Gastrocnemius medialis (tissue), 4 donors: Measurements from ENCODE around the gene LPIN1.

ENCODE experiments used
- POLR2A ChIP-seq, 2 donors: fragments of 450-650 bp; IDR thresholded peaks; one replicate each; pipeline ENCODE4 v1.6.1; 2017; ENCODE audit warnings: antibody characterized with exemption in 2 of 2, mild to moderate bottlenecking in 2 of 2, moderate library complexity in 2 of 2
- TF ChIP-seq, protein P1 (sequence below), 5 experiments: fragments of 450-650 bp in 3 of 5; fragments of 200-600 bp in 2 of 5; sonication (generic) in 2 of 5; IDR thresholded peaks in 4 of 5; conservative IDR thresholded peaks in 1 of 5; 1 replicate in 4 of 5; 2 replicates in 1 of 5; pipeline ENCODE4 v1.5.1; 2016 to 2019; ENCODE audit warnings: antibody characterized with exemption in 5 of 5, mild to moderate bottlenecking in 3 of 5, moderate library complexity in 3 of 5

DNA sequence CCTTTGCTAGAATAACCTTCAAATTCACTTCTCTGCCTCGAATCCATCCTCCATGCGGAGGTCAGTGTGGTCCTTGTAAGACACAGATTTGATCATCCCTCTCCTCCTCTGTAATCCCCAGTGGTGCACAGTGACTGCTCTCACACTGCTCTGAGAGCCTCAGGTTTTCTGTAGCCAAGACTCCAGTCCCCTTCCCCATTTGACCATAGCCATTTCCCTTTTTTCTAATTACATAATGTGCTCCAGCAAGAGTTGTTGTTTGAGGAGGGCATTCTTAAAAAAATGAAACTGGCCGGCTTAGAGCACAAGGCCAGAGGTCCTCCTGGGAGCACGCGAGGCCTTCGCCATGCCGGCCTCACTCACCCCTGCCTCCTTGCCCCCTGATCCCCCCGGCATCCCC lies 34.7 kb upstream of the LPIN1 start:
- no peak for TF ChIP-seq POLR2A (IDR thresholded peaks at IDR 0.05)
- TF ChIP-seq, protein P1, sequence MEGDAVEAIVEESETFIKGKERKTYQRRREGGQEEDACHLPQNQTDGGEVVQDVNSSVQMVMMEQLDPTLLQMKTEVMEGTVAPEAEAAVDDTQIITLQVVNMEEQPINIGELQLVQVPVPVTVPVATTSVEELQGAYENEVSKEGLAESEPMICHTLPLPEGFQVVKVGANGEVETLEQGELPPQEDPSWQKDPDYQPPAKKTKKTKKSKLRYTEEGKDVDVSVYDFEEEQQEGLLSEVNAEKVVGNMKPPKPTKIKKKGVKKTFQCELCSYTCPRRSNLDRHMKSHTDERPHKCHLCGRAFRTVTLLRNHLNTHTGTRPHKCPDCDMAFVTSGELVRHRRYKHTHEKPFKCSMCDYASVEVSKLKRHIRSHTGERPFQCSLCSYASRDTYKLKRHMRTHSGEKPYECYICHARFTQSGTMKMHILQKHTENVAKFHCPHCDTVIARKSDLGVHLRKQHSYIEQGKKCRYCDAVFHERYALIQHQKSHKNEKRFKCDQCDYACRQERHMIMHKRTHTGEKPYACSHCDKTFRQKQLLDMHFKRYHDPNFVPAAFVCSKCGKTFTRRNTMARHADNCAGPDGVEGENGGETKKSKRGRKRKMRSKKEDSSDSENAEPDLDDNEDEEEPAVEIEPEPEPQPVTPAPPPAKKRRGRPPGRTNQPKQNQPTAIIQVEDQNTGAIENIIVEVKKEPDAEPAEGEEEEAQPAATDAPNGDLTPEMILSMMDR (IDR thresholded peaks at IDR 0.05 in 4 of 5, conservative IDR thresholded peaks at IDR 0.05 in 1 of 5), result no peak
